ENCODE results near the gene SLC30A9.

SLC30A9 gene

GRCh38 chr4:41998019-41998418 lies 7.7 kb downstream of the SLC30A9 start:
- FAIRE-seq (no peak), DNase-seq (ENCODE audit: insufficient read length, low spot score) (no peak)
- no peak for TF ChIP-seq CTCF (IDR thresholded peaks at IDR 0.05; ENCODE audit: insufficient read depth, missing control alignments)

GRCh38 chr4:41999321-41999720 lies 9.0 kb downstream of the SLC30A9 start:
- TF ChIP-seq CTCF (IDR thresholded peaks at IDR 0.05; ENCODE audit: insufficient read depth, missing control alignments) = no peak
- no peak for DNase-seq (ENCODE audit: insufficient read length, low spot score)
- peak; percentile 53 for FAIRE-seq

- TF ChIP-seq CTCF (IDR thresholded peaks at IDR 0.05; ENCODE audit: insufficient read depth, missing control alignments) = no peak
- FAIRE-seq (no peak), DNase-seq (ENCODE audit: insufficient read length, low spot score) (no peak)
Observed at GRCh38 chr4:42008011-42008786, 17.9 kb downstream of the SLC30A9 start.

- no peak for TF ChIP-seq CTCF (IDR thresholded peaks at IDR 0.05; ENCODE audit: insufficient read depth, missing control alignments)
- FAIRE-seq (peak; percentile 89), DNase-seq (ENCODE audit: insufficient read length, low spot score) (no peak)
Observed at GRCh38 chr4:42015438-42015837, 25.1 kb downstream of the SLC30A9 start.

- no peak for DNase-seq (ENCODE audit: insufficient read length, low spot score)
- no peak for TF ChIP-seq CTCF (IDR thresholded peaks at IDR 0.05; ENCODE audit: insufficient read depth, missing control alignments)
- peak; percentile 88 for FAIRE-seq
Observed at GRCh38 chr4:42018451-42018850, 28.1 kb downstream of the SLC30A9 start.

GRCh38 chr4:42048394-42048793 lies 58.1 kb downstream of the SLC30A9 start:
- FAIRE-seq = no peak
- no peak for TF ChIP-seq CTCF (IDR thresholded peaks at IDR 0.05; ENCODE audit: insufficient read depth, missing control alignments)
- no peak for DNase-seq (ENCODE audit: insufficient read length, low spot score)

GRCh38 chr4:42050516-42051249 lies 60.4 kb downstream of the SLC30A9 start:
- peak; percentile 11 for FAIRE-seq
- no peak for DNase-seq (ENCODE audit: insufficient read length, low spot score)
- peak; percentile 23 for TF ChIP-seq CTCF (IDR thresholded peaks at IDR 0.05; ENCODE audit: insufficient read depth, missing control alignments)

Data from D721Med (cell line).